KOPT-K1 (cell line): Measurements from ENCODE around the gene DPYD.

Source experiments
- H3K27ac ChIP-seq: fragments of 200-600 bp; sonication (generic); 2 replicates; pipeline ENCODE4 v1.5.1; 2016; ENCODE audit warnings: antibody characterized with exemption, mild to moderate bottlenecking, low read depth, low read length; ENCODE audit not compliant: poor library complexity, severe bottlenecking
- H3K36me3 ChIP-seq: fragments of 200-600 bp; sonication (generic); 2 replicates; pipeline ENCODE4 v1.5.1; 2017; ENCODE audit warnings: antibody characterized with exemption, mild to moderate bottlenecking, low read length, moderate library complexity; ENCODE audit not compliant: insufficient read depth
- H3K9me3 ChIP-seq: fragments of 200-600 bp; sonication (generic); 2 replicates; pipeline ENCODE4 v1.5.1; 2017; ENCODE audit warnings: antibody characterized with exemption, low read length, mild to moderate bottlenecking; ENCODE audit not compliant: insufficient read depth, poor library complexity, severe bottlenecking

Gene DPYD

DNA sequence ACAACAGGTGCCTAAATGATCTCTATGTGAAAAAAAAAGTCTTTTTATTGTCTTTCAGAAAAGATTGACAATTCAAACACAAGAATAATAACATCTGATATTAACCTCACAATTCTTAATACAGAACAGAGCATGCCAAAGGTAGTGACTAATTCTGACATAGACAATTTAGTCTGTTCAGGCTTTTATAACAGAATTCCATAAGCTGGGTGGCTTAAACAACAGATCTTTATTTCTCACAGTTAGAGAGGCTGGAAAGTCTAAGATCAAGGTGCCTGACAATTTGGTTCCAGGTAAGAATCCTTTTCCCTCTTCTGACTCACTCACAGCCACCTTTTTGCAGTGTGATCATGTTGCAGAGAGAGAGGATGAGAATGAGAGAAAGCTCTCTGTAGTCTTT is 27.0 kb downstream of the DPYD start:
- Histone ChIP-seq H3K27ac (no peak overlapping the region), H3K36me3 (peaks cover 9% of the 10 kb centered on the region; the same call in 1 of the 2 replicates), H3K9me3 (peaks cover 19% of the 10 kb centered on the region)

DNA sequence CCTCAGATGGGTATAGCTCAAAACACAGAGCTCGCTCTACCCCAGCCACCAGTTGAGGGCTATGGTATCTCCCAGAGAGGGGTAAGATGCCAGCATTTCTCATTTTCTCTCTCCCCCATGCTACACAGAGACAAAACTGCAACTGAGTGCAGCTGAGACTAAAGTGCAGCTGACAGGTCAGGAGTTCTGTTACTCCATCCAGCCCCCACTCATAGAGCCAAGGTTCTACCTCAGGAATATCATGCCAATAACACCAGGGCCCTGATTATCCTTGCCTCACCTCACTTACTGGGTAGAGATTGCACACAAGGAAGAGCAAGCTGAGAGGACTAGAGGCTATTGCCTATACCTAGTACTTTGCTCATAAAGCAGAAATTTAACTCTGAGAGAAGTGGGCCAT is 34.6 kb downstream of the DPYD start:
- H3K9me3 ChIP-seq = peaks cover 17% of the 10 kb centered on the region
- H3K27ac ChIP-seq = no peak overlapping the region
- H3K36me3 ChIP-seq = peaks cover 16% of the 10 kb centered on the region

DNA sequence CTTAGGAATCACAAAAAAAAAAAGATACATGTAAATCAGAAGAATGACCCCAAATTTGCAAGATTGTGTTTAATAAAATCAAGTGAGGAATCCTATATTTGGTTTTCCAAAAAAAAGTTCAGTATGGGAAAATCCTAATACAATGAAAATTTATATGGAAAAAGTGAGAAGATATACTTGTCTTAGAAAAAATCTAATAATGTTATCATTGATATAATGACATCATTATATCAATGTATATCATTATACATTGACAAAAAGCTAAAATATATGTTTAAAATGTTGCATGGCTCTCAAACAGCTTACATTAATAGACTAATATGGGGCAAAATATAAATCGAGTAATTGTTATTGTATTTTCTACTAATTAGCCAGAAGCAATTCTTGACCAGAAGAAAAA is 37.0 kb downstream of the DPYD start:
- Histone ChIP-seq H3K27ac (no peak overlapping the region), H3K36me3 (peaks cover 27% of the 10 kb centered on the region), H3K9me3 (peaks cover 16% of the 10 kb centered on the region)

DNA sequence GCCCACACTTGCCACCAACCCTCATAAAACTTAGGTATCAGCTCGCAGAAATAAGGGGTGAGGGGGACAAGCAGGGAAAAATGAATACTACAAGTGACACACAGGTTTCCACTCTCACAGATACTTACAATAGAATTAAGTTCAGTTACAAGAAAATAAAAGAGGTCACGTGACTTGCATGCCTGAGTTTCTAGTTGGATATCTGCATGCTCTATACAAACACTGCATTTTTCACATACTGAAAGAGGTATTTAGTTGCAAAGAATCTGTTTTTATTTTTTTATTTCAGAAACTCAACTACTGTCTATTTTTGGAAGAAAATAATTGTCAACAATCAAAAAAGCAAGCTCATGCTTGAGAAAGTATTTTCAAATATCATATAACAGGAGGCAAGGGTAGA is 43.5 kb downstream of the DPYD start:
- Histone ChIP-seq H3K36me3 (peaks cover 27% of the 10 kb centered on the region), H3K27ac (no peak overlapping the region), H3K9me3 (no peaks in the 10 kb centered on the region)

DNA sequence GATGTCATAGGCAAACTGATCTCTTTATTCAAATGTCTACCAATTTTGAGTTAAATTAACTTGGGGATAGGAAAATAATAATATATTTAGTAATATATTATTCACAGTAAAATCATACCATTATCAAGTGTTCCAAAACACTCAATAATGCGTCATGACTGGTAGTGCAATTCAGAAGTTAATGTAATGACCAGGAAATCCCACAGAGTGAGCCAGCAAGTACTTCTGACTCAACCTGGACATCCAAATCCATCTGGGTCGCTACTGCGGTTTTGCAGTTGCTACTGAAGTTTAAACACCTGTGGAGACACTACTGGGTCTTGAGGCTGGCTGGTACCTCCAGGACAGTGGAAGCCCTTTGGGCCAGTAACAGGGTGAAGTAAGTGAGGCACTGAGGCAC is 44.8 kb downstream of the DPYD start:
- H3K36me3 ChIP-seq = peaks cover 20% of the 10 kb centered on the region
- H3K9me3 ChIP-seq = no peaks in the 10 kb centered on the region
- H3K27ac ChIP-seq = no peak overlapping the region

DNA sequence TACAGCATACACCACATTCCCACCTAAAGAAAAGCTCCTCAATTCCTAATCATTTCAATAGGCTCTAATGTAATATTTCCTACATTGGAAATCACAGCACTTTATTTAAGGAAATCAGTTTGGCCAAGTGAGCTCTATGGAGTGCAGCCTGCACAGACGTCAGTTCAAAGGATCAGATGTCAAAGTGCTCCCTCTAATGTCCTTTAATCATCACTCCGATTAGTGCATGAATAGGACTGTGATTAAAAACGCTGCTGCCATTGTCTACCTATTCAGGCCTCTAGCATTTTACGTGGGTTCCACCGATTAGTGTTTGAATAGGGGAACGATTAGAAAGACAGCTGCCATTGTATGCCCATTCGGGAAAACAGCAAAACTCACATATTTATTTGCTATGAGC is 50.2 kb downstream of the DPYD start:
- peaks cover 20% of the 10 kb centered on the region; the same call in 1 of the 2 replicates for H3K36me3 ChIP-seq
- no peak overlapping the region for H3K27ac ChIP-seq
- peaks cover 20% of the 10 kb centered on the region for H3K9me3 ChIP-seq

DNA sequence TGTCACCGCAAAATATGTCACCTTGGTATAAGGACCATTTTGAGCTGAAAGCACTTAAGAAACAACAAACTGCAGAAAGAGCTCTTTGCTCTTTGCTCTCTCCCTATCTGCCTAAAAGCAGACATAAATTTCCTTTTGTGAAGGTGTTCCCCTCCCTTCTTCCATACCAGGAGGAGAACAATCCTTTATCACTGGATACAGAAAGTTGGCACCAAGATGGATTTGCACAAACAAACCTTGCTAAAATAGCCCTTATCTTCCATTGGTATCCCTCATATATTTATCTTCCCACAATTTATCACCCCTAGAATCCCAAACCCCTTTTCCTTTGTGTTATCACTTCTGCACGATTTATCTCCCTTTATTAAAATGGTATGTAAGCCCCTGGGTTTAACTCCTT is 51.4 kb downstream of the DPYD start:
- Histone ChIP-seq H3K9me3 (peaks cover 20% of the 10 kb centered on the region), H3K36me3 (peaks cover 20% of the 10 kb centered on the region; the same call in 1 of the 2 replicates), H3K27ac (no peak overlapping the region)

DNA sequence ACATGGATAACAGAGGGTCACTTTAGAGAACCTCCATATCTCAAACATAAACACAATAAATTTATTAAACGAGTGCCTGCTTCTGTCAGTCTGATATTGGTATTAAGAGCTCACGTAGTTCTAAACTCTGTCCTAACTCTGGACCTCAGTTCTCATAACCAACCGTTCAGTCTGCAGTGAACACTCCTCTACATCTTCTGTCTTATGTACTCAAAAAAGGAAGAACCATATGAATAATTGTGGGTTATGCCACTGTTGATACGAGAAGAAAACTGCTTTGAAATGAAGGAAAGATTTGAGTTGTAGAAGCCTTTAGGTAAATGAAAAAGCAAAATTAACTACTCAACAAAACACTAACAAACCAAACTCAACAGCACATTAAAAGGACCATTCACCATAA is 53.7 kb downstream of the DPYD start:
- peaks cover 20% of the 10 kb centered on the region for H3K9me3 ChIP-seq
- no peak overlapping the region for H3K27ac ChIP-seq
- H3K36me3 ChIP-seq = peaks cover 20% of the 10 kb centered on the region; the same call in 1 of the 2 replicates

DNA sequence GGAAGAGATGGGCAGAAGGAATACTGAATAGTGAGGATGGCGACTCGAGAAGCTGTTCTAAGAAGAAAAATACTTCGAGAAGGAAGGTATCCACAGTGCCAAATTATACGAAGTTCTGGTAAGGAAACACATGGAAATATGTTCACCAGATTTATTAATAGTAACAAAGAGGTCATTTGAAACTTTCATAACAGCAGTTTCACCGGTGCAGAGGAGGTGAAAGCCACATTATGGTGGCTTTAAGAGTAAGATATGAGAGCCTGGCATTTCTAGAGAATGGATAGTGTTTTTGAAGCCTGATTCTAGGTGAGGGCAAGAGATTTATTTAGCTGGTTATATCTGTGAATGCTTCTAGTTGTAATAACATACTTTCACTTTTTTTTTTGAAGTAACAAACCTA is 56.2 kb downstream of the DPYD start:
- no peak overlapping the region for H3K27ac ChIP-seq
- H3K36me3 ChIP-seq = peaks cover 14% of the 10 kb centered on the region; the same call in 1 of the 2 replicates
- peaks cover 20% of the 10 kb centered on the region for H3K9me3 ChIP-seq

DNA sequence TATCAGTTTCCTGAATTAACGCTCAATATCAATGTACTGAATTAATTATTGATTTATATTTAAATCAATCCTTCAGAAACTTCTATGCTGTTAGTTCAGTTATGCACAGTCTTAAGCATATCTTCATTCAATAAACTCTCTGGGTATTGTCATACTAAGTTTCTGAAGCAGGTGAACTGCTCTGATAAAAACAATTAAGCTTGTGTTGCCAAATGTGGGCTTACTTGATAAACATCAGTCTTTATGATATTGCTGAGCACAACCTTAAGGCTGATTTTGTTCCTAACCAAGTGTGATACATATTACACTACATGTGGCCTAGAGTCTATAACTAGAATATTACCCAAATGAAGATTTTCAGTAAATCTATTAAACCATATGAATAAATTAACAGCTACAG is 67.6 kb downstream of the DPYD start:
- H3K36me3 ChIP-seq = peaks cover 9% of the 10 kb centered on the region; the same call in 1 of the 2 replicates
- H3K9me3 ChIP-seq = no peaks in the 10 kb centered on the region
- H3K27ac ChIP-seq = no peak overlapping the region

DNA sequence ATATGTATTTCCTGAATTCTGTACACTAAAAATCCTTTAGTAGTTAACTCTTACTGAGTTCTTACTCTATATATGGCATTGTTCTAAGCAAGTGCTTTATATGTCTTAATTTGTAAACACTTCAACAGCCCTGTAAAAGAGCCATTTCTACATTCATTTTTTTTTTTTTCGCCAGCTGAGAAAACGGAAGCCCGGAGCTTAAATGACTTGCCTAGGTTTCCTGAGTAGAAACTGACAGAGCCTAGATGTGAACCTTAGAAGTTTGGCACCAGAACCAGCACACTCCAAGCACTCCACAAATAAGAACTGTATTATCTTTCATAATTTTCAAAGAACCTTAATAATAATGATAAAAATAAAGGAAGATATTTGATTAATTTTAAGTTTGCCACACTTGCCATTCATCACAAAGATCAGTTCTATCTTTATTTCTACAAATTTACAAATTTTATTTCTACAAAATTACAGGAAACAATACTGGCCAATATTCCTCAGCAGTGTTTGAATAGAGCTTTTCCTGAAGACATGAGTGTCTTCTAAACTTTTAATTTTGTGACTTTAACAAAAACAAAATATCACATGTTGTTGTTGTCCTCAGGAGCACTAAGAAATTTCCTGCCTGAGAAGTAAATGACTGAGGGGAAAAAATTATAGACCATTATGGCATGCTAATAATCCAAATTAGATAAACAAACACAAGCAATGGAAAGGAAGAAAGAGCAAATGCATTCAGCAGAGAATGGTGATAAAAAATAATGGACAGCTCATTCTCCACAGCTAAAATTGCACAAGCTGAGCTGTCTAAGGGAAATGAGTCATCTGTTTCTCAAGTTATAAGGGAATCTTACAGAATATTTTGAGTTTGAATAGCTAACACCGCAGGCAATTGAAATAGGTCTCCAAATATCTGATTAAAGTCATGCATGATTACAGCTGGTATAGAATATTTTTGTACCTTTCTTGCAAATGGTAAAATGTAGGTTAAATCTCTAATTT is 71.2 kb downstream of the DPYD start:
- H3K36me3 ChIP-seq = peaks cover 21% of the 10 kb centered on the region
- H3K27ac ChIP-seq = no peak overlapping the region
- peaks cover 23% of the 10 kb centered on the region for H3K9me3 ChIP-seq

DNA sequence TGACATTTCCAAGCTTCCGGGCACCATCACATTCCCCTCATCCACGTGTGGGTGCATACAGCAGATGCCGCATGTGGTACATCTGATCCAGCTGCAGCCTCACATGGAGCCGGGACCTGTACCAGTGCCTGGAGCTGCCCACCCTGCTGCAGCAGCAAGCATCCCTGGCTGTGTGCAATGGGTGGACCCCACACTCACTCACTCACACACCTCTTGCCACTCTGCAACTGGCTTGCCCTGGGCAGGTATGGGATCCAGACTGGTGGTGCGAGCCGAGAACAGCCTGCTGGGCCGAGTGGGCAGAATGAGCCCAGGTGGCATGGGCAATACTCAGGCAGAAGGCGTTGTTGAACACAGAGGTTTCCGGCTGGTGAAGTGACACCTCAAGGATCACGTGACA is 75.0 kb downstream of the DPYD start:
- Histone ChIP-seq H3K27ac (no peak overlapping the region), H3K9me3 (peaks cover 28% of the 10 kb centered on the region)

DNA sequence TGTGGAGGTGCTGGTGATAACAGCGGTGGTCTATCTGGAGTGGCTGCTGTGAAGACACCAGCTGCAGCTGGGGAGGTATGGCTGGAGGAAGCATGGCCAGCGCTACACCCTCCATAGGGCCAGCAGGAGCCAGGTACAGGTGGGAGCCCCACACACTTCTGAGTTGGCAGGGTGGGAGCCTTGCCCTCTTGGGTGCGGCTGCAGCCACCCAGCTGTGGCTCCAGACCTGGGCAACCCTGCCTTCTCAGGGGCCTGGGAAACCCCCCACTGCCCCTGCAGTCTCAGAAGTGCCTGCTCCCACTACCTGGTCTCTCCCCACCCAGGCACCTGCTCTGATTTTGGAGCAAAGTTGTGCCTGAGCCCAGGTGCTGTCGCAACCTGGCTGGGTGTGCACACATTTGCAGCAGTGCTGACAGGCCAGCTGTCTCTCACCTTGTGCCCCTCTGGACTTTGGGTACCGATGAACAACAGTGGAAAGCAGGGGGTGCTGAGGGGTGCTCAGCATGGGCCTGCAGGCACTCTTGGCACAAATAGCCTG is 76.2 kb downstream of the DPYD start:
- Histone ChIP-seq H3K27ac (no peak overlapping the region), H3K9me3 (peaks cover 28% of the 10 kb centered on the region), H3K36me3 (peaks cover 21% of the 10 kb centered on the region)

More for the DNA sequence above, 75.0 kb downstream of the DPYD start:
- peaks cover 21% of the 10 kb centered on the region for H3K36me3 ChIP-seq

DNA sequence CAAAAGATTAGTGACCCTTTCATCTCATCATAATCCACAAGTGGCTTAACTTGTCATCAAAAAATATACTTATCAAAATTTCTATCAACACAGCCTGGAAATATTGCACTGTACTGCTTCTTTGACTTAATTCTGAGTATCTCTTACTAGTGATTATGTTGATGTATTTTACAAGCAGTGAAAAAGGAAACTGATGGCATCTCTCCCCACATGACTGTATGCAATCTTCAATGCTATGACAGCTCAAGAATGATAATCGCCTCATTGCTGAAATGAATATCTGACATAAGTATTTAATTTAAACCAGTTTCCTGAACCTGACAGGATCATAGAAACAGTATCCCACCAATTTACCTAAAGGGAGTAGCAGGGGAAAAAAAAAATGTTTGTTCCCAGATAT is 79.5 kb downstream of the DPYD start:
- peaks cover 20% of the 10 kb centered on the region for H3K36me3 ChIP-seq
- no peak overlapping the region for H3K27ac ChIP-seq
- peaks cover 22% of the 10 kb centered on the region for H3K9me3 ChIP-seq

DNA sequence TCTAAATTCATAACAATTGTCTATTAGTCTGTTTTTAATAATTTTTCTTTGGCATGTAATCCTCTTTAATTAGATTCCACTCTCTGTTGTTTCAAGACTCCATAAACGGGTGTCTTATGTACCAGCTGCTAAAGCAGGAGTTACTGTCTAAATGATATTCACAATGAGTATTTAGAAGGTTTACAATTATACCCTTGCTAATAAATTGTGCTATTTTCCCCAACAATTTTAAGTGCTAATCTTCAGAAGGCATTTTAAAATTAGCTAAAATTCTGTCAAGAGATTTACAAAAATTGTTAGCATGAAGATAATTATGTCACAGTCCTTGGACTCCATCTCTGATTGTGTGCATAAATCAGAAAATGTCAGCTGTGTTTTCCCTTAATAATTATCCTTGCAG is 83.7 kb downstream of the DPYD start:
- Histone ChIP-seq H3K36me3 (no peaks in the 10 kb centered on the region), H3K27ac (no peak overlapping the region), H3K9me3 (no peaks in the 10 kb centered on the region)
